HUES48 (cell line): ENCODE measurements around the gene HDAC1.

Source experiments
- H3K27ac ChIP-seq: one replicate; pipeline ENCODE4 v1.7.0; 2013; ENCODE audit warnings: low read depth, low read length, inconsistent platforms
- H3K27me3 ChIP-seq: 2 replicates; pipeline ENCODE4 v1.6.1; 2013; ENCODE audit warnings: mild to moderate bottlenecking, low read length; ENCODE audit not compliant: control insufficient read depth, insufficient read depth
- H3K36me3 ChIP-seq: 2 replicates; pipeline ENCODE4 v1.6.1; 2013; ENCODE audit warnings: low read length; ENCODE audit not compliant: control insufficient read depth, insufficient read depth
- H3K4me1 ChIP-seq: 2 replicates; pipeline ENCODE4 v1.6.1; 2013; ENCODE audit warnings: mild to moderate bottlenecking, low read length; ENCODE audit not compliant: control insufficient read depth, insufficient read depth
- H3K4me3 ChIP-seq: 2 replicates; pipeline ENCODE4 v1.5.1; 2013; ENCODE audit warnings: mild to moderate bottlenecking, low read depth, low read length
- H3K9ac ChIP-seq: 2 replicates; pipeline ENCODE4 v1.6.1; 2013; ENCODE audit warnings: mild to moderate bottlenecking, low read depth, low read length, moderate library complexity
- H3K9me3 ChIP-seq: 2 replicates; pipeline ENCODE4 v1.6.1; 2013; ENCODE audit warnings: low read length; ENCODE audit not compliant: control insufficient read depth, insufficient read depth

HDAC1 gene

DNA sequence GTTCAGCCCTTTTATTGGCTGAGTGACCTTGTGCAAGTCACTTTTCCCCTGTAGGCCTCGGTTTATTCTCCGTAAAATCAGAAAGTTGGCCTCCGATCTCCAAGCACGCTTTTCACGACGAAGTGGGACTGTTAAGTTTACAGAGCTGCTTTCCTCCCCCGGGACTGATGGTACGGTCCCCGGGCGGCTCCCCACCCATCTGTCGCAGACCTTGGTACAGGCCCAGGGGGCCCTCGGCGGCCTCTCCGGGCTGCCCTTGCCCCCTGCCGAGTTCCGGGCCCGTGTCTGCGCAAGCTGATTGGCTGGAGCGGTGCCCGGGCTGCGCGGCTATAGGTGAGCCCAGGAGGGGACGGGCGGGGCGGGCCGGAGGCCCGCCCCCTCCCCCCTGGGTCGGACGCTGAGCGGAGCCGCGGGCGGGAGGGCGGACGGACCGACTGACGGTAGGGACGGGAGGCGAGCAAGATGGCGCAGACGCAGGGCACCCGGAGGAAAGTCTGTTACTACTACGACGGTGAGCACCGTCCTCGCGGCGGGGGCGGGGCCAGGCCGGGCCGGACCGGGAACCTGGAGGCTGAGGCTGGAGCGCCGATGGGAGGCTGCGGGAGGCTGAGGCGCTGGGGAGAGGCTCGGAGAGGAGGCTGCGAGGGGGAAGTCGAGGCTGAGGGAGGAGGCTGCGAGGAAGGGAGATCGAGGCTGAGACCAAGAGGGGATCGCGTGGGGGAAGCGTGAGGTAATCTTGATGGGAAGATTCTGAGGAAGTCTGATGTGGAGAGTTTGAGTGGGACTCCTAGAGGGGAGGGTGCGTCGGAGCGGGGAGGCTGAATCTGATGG, at the start of gene HDAC1:
HDAC1 (plus strand) TSS at position 376 of the 831 bp plus-strand sequence; CDS start at position 463, 87 bp downstream.
- Histone ChIP-seq H3K9ac (peak within 1 kb of the TSS; percentile 74), H3K4me1 (peaks cover 6% of the 10 kb centered on the region; the same call in 1 of the 2 replicates), H3K4me3 (peak within 1 kb of the TSS; percentile 95), H3K36me3 (peaks cover 4% of the 10 kb centered on the region; the same call in 1 of the 2 replicates), H3K9me3 (no peaks in the 10 kb centered on the region), H3K27me3 (no peaks in the 10 kb centered on the region), H3K27ac (peak within 1 kb of the TSS; percentile 54)

- Histone ChIP-seq H3K4me3 (no peak overlapping the region), H3K9ac (no peak overlapping the region), H3K9me3 (no peaks in the 10 kb centered on the region), H3K27me3 (no peaks in the 10 kb centered on the region), H3K4me1 (peaks cover 10% of the 10 kb centered on the region), H3K27ac (no peak overlapping the region), H3K36me3 (no peaks in the 10 kb centered on the region)
Observed at GRCh38 chr1:32242341-32242851, 49.5 kb upstream of the HDAC1 start.

GRCh38 chr1:32246888-32247273, 45.0 kb upstream of the HDAC1 start, which contains the start of gene FAM167B:
TSS of gene FAM167B (plus strand) at chr1:32247222. CDS start at chr1:32247422, 200 bp downstream.
- Histone ChIP-seq H3K4me1 (peaks cover 19% of the 10 kb centered on the region), H3K27ac (no peak within 1 kb of the TSS), H3K9me3 (no peaks in the 10 kb centered on the region), H3K9ac (no peak within 1 kb of the TSS), H3K27me3 (no peaks in the 10 kb centered on the region), H3K4me3 (no peak within 1 kb of the TSS), H3K36me3 (no peaks in the 10 kb centered on the region)

DNA sequence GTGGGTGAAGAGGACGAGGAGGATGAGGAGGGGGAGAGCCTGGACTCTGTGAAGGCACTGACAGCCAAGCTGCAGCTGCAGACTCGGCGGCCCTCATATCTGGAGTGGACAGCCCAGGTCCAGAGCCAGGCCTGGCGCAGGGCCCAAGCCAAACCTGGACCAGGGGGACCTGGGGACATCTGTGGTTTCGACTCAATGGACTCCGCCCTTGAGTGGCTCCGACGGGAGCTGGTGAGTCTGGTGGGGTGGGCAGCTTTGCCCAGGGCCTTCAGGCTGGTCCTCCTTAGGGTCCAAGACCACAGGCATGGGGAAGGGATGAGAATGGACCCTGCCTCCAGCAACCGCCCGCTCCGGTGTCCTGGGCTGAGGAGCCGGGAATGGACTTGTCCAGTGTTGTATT, 44.4 kb upstream of the HDAC1 start:
- H3K4me3 ChIP-seq = no peak overlapping the region
- H3K9ac ChIP-seq = no peak overlapping the region
- H3K4me1 ChIP-seq = peaks cover 19% of the 10 kb centered on the region
- H3K27ac ChIP-seq = no peak overlapping the region
- no peaks in the 10 kb centered on the region for H3K27me3 ChIP-seq
- no peaks in the 10 kb centered on the region for H3K36me3 ChIP-seq
- no peaks in the 10 kb centered on the region for H3K9me3 ChIP-seq

DNA sequence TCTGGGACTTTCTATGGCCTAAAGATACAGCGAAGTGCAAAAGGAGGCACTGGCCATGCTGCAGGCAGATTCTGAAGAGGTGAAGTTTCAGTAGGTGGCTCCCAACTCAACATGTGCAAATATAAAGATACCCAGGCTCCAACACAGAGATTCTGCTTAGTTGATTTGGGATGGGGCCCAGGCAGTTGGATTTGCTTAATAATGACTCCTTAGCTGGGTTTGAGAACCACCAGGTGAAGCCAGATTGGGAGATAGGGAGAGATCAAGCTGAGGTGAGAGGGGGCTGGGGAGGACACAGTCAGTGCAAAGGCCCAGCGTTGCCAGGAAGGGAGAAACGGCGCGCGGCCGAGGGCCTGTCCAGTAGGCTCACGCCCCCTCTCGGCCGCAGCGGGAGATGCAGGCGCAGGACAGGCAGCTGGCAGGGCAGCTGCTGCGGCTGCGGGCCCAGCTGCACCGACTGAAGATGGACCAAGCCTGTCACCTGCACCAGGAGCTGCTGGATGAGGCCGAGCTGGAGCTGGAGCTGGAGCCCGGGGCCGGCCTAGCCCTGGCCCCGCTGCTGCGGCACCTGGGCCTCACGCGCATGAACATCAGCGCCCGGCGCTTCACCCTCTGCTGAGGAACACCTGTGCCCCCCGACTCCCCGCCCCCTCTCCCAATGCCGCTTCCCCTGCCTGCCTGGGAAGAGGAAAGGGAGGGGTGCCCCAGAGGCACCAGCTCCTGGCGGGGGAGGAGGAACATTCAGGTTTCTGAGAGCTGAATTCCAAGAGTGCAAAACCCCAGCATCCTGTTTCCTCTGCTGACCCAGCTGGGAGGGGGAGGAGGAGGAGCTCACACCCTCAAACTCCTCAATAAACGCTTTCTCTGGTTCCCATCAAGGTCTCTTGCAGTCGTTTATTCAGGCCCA, 43.6 kb upstream of the HDAC1 start:
- Histone ChIP-seq H3K36me3 (no peaks in the 10 kb centered on the region), H3K27me3 (no peaks in the 10 kb centered on the region), H3K27ac (peak overlapping the region; percentile 52), H3K9ac (no peak overlapping the region), H3K4me3 (peak overlapping the region; percentile 52), H3K9me3 (no peaks in the 10 kb centered on the region), H3K4me1 (peaks cover 17% of the 10 kb centered on the region)

- Histone ChIP-seq H3K4me3 (no peak overlapping the region), H3K9me3 (no peaks in the 10 kb centered on the region), H3K27me3 (no peaks in the 10 kb centered on the region), H3K4me1 (peaks cover 17% of the 10 kb centered on the region), H3K9ac (no peak overlapping the region), H3K36me3 (no peaks in the 10 kb centered on the region), H3K27ac (no peak overlapping the region)
Observed at GRCh38 chr1:32249831-32250525, 41.9 kb upstream of the HDAC1 start.

DNA sequence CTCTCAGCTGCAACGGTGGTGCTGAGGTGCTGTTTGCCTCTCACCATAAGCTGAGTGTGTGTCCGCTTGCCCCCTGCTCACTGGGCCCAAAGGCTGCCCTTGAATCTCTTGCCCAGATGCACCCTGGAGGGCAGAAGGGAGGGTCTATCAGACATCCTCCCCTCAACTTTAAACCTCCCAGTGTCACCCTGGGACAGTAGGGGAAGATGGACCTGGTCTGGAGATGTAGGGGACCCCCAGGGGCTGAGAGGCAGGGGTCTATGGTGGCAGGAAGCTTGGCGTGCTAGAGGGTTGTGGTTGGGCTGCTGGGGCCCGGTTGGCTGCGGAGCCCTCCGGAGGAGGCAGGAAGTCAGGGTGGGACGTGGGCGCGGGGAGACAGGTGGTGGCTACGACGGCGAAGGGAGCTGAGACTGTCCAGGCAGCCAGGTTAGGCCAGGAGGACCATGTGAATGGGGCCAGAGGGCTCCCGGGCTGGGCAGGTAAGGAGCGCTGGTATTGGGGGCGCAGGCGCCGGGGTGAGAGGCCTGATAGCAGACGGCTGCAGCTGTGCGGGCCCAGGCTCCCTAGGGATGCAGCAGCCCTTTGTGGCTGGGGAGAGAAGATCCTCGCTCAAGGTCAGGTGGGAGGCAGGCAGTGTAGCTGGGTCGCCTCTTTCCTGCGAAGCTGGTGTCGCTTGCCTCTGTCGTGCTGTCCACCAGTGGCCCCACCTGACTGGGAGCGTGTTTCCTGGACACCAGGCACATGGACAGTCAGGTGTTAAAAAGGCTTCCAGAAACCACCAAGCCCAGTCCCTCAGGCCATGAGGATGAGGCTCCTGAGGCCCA, 40.8 kb upstream of the HDAC1 start, which contains the start of gene LCK:
LCK (plus strand) TSS at position 373 of the 824 bp plus-strand sequence. CDS start 23,065 bp downstream, outside the sequence.
- Histone ChIP-seq H3K36me3 (no peaks in the 10 kb centered on the region), H3K4me3 (no peak within 1 kb of the TSS), H3K9ac (no peak within 1 kb of the TSS), H3K9me3 (no peaks in the 10 kb centered on the region), H3K27ac (no peak within 1 kb of the TSS), H3K4me1 (peaks cover 17% of the 10 kb centered on the region), H3K27me3 (no peaks in the 10 kb centered on the region)

GRCh38 chr1:32255072-32256071, 36.5 kb upstream of the HDAC1 start:
- Histone ChIP-seq H3K27ac (no peak overlapping the region), H3K4me3 (no peak overlapping the region), H3K4me1 (peaks cover 5% of the 10 kb centered on the region; the same call in 1 of the 2 replicates), H3K36me3 (no peaks in the 10 kb centered on the region), H3K27me3 (no peaks in the 10 kb centered on the region), H3K9ac (no peak overlapping the region), H3K9me3 (no peaks in the 10 kb centered on the region)
